H1 (cell line): ENCODE data around the gene ARID5B. TPM values are rescaled to one million over a fixed set of nuclear protein-coding genes. Genes with fewer than 3 reads are reported as not detected.

Experiments
- CTCF ChIA-PET: fragments of 300-600 bp; sonication (Branson Sonifier 250); formaldehyde crosslinking; loops from one replicate; lab custom pipeline; 2021; ENCODE audit not compliant: partially characterized antibody; lab: Charles Lee
- POLR2A ChIA-PET: fragments of 300-600 bp; sonication (Branson Sonifier 250); formaldehyde crosslinking; loops from one replicate; lab custom pipeline; 2021; ENCODE audit warnings: inconsistent platforms; ENCODE audit not compliant: partially characterized antibody; lab: Charles Lee
- DNase-seq, 2 experiments: peaks; one replicate each; pipeline versions ENCODE4 v3.0.0 to v3.0.0-alpha.2; 2010 to 2022; ENCODE audit warnings: low spot score in 2 of 2, low read depth in 1 of 2, mixed read lengths in 1 of 2
- FAIRE-seq: peaks from 2 replicates; lab custom pipeline; 2011; peaks lifted over from hg19 to GRCh38; lab: Jason Lieb, UNC
- H2AFZ ChIP-seq: 2 replicates; pipeline ENCODE4 v1.8.1; 2012; ENCODE audit warnings: low read length, inconsistent platforms
- H2AK5ac ChIP-seq: 2 replicates; pipeline ENCODE4 v1.6.1; 2013; ENCODE audit warnings: low read depth, low read length
- H2BK120ac ChIP-seq: replicated peaks from 2 replicates; pipeline ENCODE3; 2013; ENCODE audit warnings: low read depth, low read length, inconsistent platforms
- H2BK12ac ChIP-seq: 2 replicates; pipeline ENCODE4 v1.6.1; 2013; ENCODE audit warnings: low read depth, low read length
- H2BK15ac ChIP-seq: 2 replicates; pipeline ENCODE4 v1.6.1; 2013; ENCODE audit warnings: low read length
- H2BK20ac ChIP-seq: 2 replicates; pipeline ENCODE4 v1.6.1; 2013; ENCODE audit warnings: low read length
- H2BK5ac ChIP-seq: 2 replicates; pipeline ENCODE4 v1.6.1; 2013; ENCODE audit warnings: low read depth, low read length
- H3K14ac ChIP-seq: 2 replicates; pipeline ENCODE4 v1.6.1; 2013; ENCODE audit warnings: inconsistent platforms; ENCODE audit not compliant: insufficient read length
- H3K18ac ChIP-seq: 2 replicates; pipeline ENCODE4 v1.6.1; 2013; ENCODE audit warnings: low read length; ENCODE audit errors: extremely low read depth
- H3K23ac ChIP-seq: 2 replicates; pipeline ENCODE4 v1.6.1; 2013; ENCODE audit warnings: inconsistent platforms; ENCODE audit not compliant: insufficient read length
- H3K23me2 ChIP-seq: 2 replicates; pipeline ENCODE4 v1.6.1; 2013; ENCODE audit warnings: low read depth, low read length
- H3K27ac ChIP-seq: 2 replicates; pipeline ENCODE4 v1.6.1; 2011; ENCODE audit warnings: low read depth, low read length, inconsistent platforms
- H3K27me3 ChIP-seq, 4 experiments: replicated peaks in 1 of 4; 1 replicate in 1 of 4; 2 replicates in 3 of 4; pipeline versions ENCODE4 v1.6.1 to v1.8.1; 2011 to 2013; ENCODE audit warnings: low read length in 3 of 4, mild to moderate bottlenecking in 3 of 4, inconsistent platforms in 2 of 4, mixed read lengths in 2 of 4, moderate library complexity in 1 of 4; ENCODE audit not compliant: control insufficient read depth in 3 of 4, insufficient read depth in 3 of 4; ENCODE audit errors: extremely low read depth in 1 of 4
- H3K36me3 ChIP-seq, 4 experiments: 2 replicates each; pipeline versions ENCODE4 v1.6.1 to v1.8.1; 2011 to 2013; ENCODE audit warnings: mild to moderate bottlenecking in 4 of 4, low read length in 3 of 4, moderate library complexity in 2 of 4, control low read depth in 1 of 4, inconsistent platforms in 1 of 4; ENCODE audit not compliant: insufficient read depth in 4 of 4, control insufficient read depth in 2 of 4
- H3K4ac ChIP-seq: replicated peaks from 2 replicates; pipeline ENCODE3; 2013; ENCODE audit warnings: low read length, low read depth, mixed read lengths, inconsistent platforms; ENCODE audit not compliant: insufficient read length
- H3K4me1 ChIP-seq, 4 experiments: replicated peaks in 1 of 4; 1 replicate in 1 of 4; 2 replicates in 3 of 4; pipeline versions ENCODE4 v1.6.1 to v1.8.1; 2011 to 2013; ENCODE audit warnings: low read length in 3 of 4, inconsistent platforms in 2 of 4, mixed read lengths in 1 of 4; ENCODE audit not compliant: insufficient read depth in 4 of 4, control insufficient read depth in 3 of 4
- H3K4me2 ChIP-seq, 2 experiments: 2 replicates each; pipeline versions ENCODE4 v1.6.1 to v1.8.1; 2011 to 2013; ENCODE audit warnings: low read depth in 2 of 2, low read length in 2 of 2, control low read depth in 1 of 2, inconsistent platforms in 1 of 2, mild to moderate bottlenecking in 1 of 2; ENCODE audit not compliant: insufficient read depth in 1 of 2
- H3K4me3 ChIP-seq, 4 experiments: fragments of 200-600, 300-600 bp in 1 of 4; sonication (generic), shearing (Covaris generic), sonication (Bioruptor Twin) in 1 of 4; 2 replicates each; pipeline versions ENCODE4 v1.5.1 to v1.8.1; 2011 to 2016; ENCODE audit warnings: low read length in 4 of 4, low read depth in 3 of 4, control low read depth in 2 of 4, inconsistent platforms in 2 of 4, mild to moderate bottlenecking in 2 of 4, mixed read lengths in 1 of 4, moderate library complexity in 1 of 4; ENCODE audit not compliant: insufficient read depth in 2 of 4; ENCODE audit errors: extremely low read depth in 1 of 4
- H3K56ac ChIP-seq: replicated peaks from 2 replicates; pipeline ENCODE3; 2013; ENCODE audit warnings: low read depth, mild to moderate bottlenecking, mixed read lengths, low read length, inconsistent platforms; ENCODE audit not compliant: insufficient read length
- H3K79me1 ChIP-seq: 2 replicates; pipeline ENCODE4 v1.6.1; 2013; ENCODE audit warnings: low read depth, low read length, control low read depth
- H3K79me2 ChIP-seq, 2 experiments: 2 replicates each; pipeline versions ENCODE4 v1.6.1 to v1.8.1; 2012 to 2013; ENCODE audit warnings: low read length in 2 of 2, mild to moderate bottlenecking in 2 of 2, inconsistent platforms in 1 of 2; ENCODE audit not compliant: insufficient read depth in 2 of 2, control insufficient read depth in 1 of 2
- H3K9ac ChIP-seq, 4 experiments: replicated peaks in 1 of 4; 1 replicate in 1 of 4; 2 replicates in 3 of 4; pipeline versions ENCODE4 v1.6.1 to v1.8.1; 2011 to 2013; ENCODE audit warnings: low read depth in 3 of 4, low read length in 3 of 4, control low read depth in 2 of 4, mild to moderate bottlenecking in 2 of 4, moderate library complexity in 2 of 4, inconsistent platforms in 1 of 4; ENCODE audit errors: extremely low read depth in 1 of 4
- H3K9me3 ChIP-seq, 2 experiments: 2 replicates each; pipeline versions ENCODE4 v1.6.1 to v1.8.1; 2012 to 2013; ENCODE audit warnings: mild to moderate bottlenecking in 2 of 2, moderate library complexity in 2 of 2, control low read depth in 1 of 2, inconsistent platforms in 1 of 2, low read depth in 1 of 2, low read length in 1 of 2, mixed read lengths in 1 of 2; ENCODE audit not compliant: insufficient read depth in 2 of 2
- H4K20me1 ChIP-seq, 2 experiments: replicated peaks in 1 of 2; 2 replicates each; pipeline versions ENCODE3 to v1.8.1; 2011 to 2013; ENCODE audit warnings: inconsistent platforms in 2 of 2, low read length in 2 of 2, mild to moderate bottlenecking in 1 of 2; ENCODE audit not compliant: insufficient read depth in 2 of 2, control insufficient read depth in 1 of 2
- H4K5ac ChIP-seq: 2 replicates; pipeline ENCODE4 v1.6.1; 2013; ENCODE audit warnings: low read length, low read depth, mixed read lengths, inconsistent platforms; ENCODE audit not compliant: insufficient read length
- H4K8ac ChIP-seq: 2 replicates; pipeline ENCODE4 v1.8.0; 2013; ENCODE audit warnings: mild to moderate bottlenecking, moderate library complexity, low read length, inconsistent platforms; ENCODE audit not compliant: insufficient read depth; ENCODE audit errors: extremely low read depth
- H4K91ac ChIP-seq: replicated peaks from 2 replicates; pipeline ENCODE3; 2013; ENCODE audit warnings: low read length, mixed read lengths, inconsistent platforms; ENCODE audit not compliant: insufficient read length
- ATF2 ChIP-seq: IDR thresholded peaks from 2 replicates; pipeline ENCODE4 v1.6.1; 2012; ENCODE audit warnings: low read length, inconsistent platforms
- BCL11A ChIP-seq, 2 experiments: IDR thresholded peaks; one replicate each; pipeline ENCODE4 v1.6.1; 2011; ENCODE audit warnings: low read depth in 2 of 2, low read length in 2 of 2, mild to moderate bottlenecking in 2 of 2
- CHD1 ChIP-seq: IDR thresholded peaks from 2 replicates; pipeline ENCODE4 v1.6.1; 2012; ENCODE audit warnings: low read depth, low read length, improper control_type of control experiment
- EGR1 ChIP-seq: IDR thresholded peaks from 2 replicates; pipeline ENCODE4 v1.6.1; 2011; ENCODE audit warnings: low read depth, low read length, borderline replicate concordance
- EZH2 ChIP-seq: fragments of 200-600 bp; sonication (generic); IDR thresholded peaks from 2 replicates; pipeline ENCODE4 v1.7.1; 2012; ENCODE audit warnings: low read depth, mild to moderate bottlenecking, moderate library complexity, low read length, inconsistent platforms; ENCODE audit not compliant: severe bottlenecking
- NANOG ChIP-seq: IDR thresholded peaks from 2 replicates; pipeline ENCODE4 v1.6.1; 2011; ENCODE audit warnings: low read length, low read depth, mild to moderate bottlenecking, inconsistent platforms; ENCODE audit not compliant: insufficient read depth, poor library complexity, severe bottlenecking
- POU5F1 ChIP-seq: IDR thresholded peaks from 2 replicates; pipeline ENCODE4 v1.6.1; 2011; ENCODE audit warnings: low read depth, mild to moderate bottlenecking, low read length, moderate library complexity
- SAP30 ChIP-seq: fragments of 300-600 bp; sonication (generic); IDR thresholded peaks from 2 replicates; pipeline ENCODE4 v1.7.1; 2012; ENCODE audit warnings: low read length, moderate library complexity, mild to moderate bottlenecking, inconsistent platforms; ENCODE audit not compliant: insufficient read depth, insufficient replicate concordance
- SP4 ChIP-seq: IDR thresholded peaks from 2 replicates; pipeline ENCODE4 v1.6.1; 2012; ENCODE audit warnings: low read length, inconsistent platforms
- SRF ChIP-seq: IDR thresholded peaks from 2 replicates; pipeline ENCODE4 v1.6.1; 2011; ENCODE audit warnings: mild to moderate bottlenecking, low read depth, low read length, moderate library complexity
- ZNF274 ChIP-seq: IDR thresholded peaks from 2 replicates; pipeline ENCODE4 v1.7.0; 2012; ENCODE audit warnings: low read length, borderline replicate concordance; ENCODE audit errors: extremely low read depth
- WGBS, 2 experiments: shearing (Covaris generic) in 1 of 2; methylation state at CpG; one replicate each; pipeline versions ENCODE4 v1.1.6 to v1.1.7; 2013 to 2015; ENCODE audit warnings: low lambda C conversion rate in 2 of 2, mixed read lengths in 2 of 2, inconsistent platforms in 1 of 2, low coverage in 1 of 2, missing lambda C conversion rate in 1 of 2; ENCODE audit not compliant: insufficient replicate concordance in 2 of 2, insufficient coverage in 1 of 2, insufficient read length in 1 of 2; ENCODE audit errors: extremely low coverage in 1 of 2, missing lambda C conversion rate in 1 of 2; 5-methylcytosine and 5-hydroxymethylcytosine counted together
- polyA plus RNA-seq, 7 experiments: library from polyadenylated mRNA; depleted of rRNA in 3 of 7; stranded (reverse) in 5 of 7; unstranded in 2 of 7; fragments of >200 nt in 5 of 7; fragments of 200-250 nt in 2 of 7; gene quantifications; 1 replicate in 5 of 7; 2 replicates in 1 of 7; 4 replicates in 1 of 7; pipeline versions ENCODE4 v1.2.1 to v1.2.3, GENCODE V29; 2011 to 2013; ENCODE audit warnings: missing spikeins in 2 of 7, mixed read lengths in 2 of 7
- total RNA-seq: library from RNA; stranded (reverse); fragmentation: NEBNext Ultra II Directional; extraction: Animal tissue kit (Norgen Biotek cat#: 25700); gene quantifications from 2 replicates; pipeline ENCODE4 v1.2.1, GENCODE V29; 2021

The ARID5B gene
- total and polyA plus RNA-seq, 2 of the 8 experiments (the other 6 are each of a cell fraction or from before 2014, with no cell fraction given): 0.21 to 1.1 TPM

DNA sequence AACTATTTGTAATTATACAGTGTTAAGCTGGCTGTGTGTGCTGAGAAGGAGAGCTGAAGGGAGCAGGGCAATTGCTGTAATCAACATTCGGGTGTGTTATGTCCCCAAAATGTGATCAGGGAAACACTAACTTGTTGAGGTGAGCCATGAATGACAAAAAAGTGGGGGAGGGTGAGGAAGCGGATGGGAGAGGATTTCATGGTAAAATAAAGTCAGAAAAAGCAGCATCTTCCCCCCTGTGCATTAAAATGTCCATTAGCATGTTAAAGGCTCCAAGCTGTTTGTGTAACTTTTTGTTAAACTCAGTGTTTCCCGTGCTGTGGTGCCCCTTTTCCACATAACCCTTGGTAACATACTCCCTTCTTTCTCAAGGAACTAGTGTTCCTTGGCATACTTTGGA is 84.9 kb downstream of the ARID5B start:
- H3K79me2 ChIP-seq: no peaks in the 10 kb centered on the region
- TF ChIP-seq SAP30 (no peak), CHD1 (no peak), BCL11A (IDR thresholded peaks at IDR 0.05; ENCODE audit: low read depth in 2 of 2, low read length in 2 of 2) (no peak), NANOG (no peak), SP4 (no peak), EZH2 (no peak), ATF2 (no peak), SRF (no peak), EGR1 (no peak), POU5F1 (no peak), ZNF274 (no peak)

More for the DNA sequence above, 84.9 kb downstream of the ARID5B start:
- no peak overlapping the region for H2BK12ac ChIP-seq
- no peak overlapping the region for H2BK120ac ChIP-seq
- no peaks in the 10 kb centered on the region for H3K27me3 ChIP-seq
- H3K27ac ChIP-seq: 0 out of 2 replicates have a peak overlapping the region, but pooled peaks have one; percentile 5
- 6% methylated on average over 3 of the region's 3 CpGs; no CpG with 5 or more reads in 1 of the 2 experiments for WGBS, 2 experiments
- peak overlapping the region in 1 of 4 experiments; percentile 42; a peak in 1 of 8 replicates for H3K4me3 ChIP-seq
- ChIA-PET POLR2A (interaction anchor here (1.3 kb wide), 1 partner anchor 13 kb away, joined by 3 read pairs; no protein-coding TSS in a partner anchor), CTCF (interaction anchor here (0.6 to 1.7 kb wide), 4 partner anchors 57 to 259 kb away, joined by 3 to 4 read pairs (median 4); no protein-coding TSS in a partner anchor)
- DNase-seq (peak in 1 of 2 experiments; percentile 19), FAIRE-seq (no peak)
- no peaks in the 10 kb centered on the region for H3K36me3 ChIP-seq
- H3K23ac ChIP-seq: no peak overlapping the region
- peak overlapping the region; percentile 68 to 71 for H3K4me2 ChIP-seq
- no peak overlapping the region for H2BK20ac ChIP-seq
- H3K14ac ChIP-seq: no peak overlapping the region
- H3K56ac ChIP-seq: no peak overlapping the region
- no peaks in the 10 kb centered on the region for H3K9me3 ChIP-seq
- H3K4ac ChIP-seq: no peak overlapping the region
- H3K18ac ChIP-seq: no peak overlapping the region
- no peak overlapping the region for H2BK15ac ChIP-seq
- no peaks in the 10 kb centered on the region for H3K79me1 ChIP-seq
- peak overlapping the region; percentile 66 for H2AFZ ChIP-seq
- H4K8ac ChIP-seq: no peak overlapping the region
- no peak overlapping the region for H4K91ac ChIP-seq
- peaks cover 4% of the 10 kb centered on the region; the same call in 1 of the 2 replicates for H3K23me2 ChIP-seq
- no peak overlapping the region for H3K9ac ChIP-seq
- peaks cover 6 to 19% (median 13%) of the 10 kb centered on the region in 4 experiments for H3K4me1 ChIP-seq
- no peak overlapping the region for H2AK5ac ChIP-seq
- no peak overlapping the region for H4K5ac ChIP-seq
- no peaks in the 10 kb centered on the region for H4K20me1 ChIP-seq
- H2BK5ac ChIP-seq: peak overlapping the region; percentile 69; the same call in 1 of the 2 replicates
